Stomach smooth muscle (tissue), 2 donors: ENCODE data around the gene WAPL.

Experiments
- H3K27ac ChIP-seq: one replicate; pipeline ENCODE4 v1.7.0; 2013; ENCODE audit warnings: mild to moderate bottlenecking, low read length, inconsistent platforms
- H3K27me3 ChIP-seq, 2 donors: one replicate each; pipeline ENCODE4 v1.7.0; 2013; ENCODE audit warnings: low read length in 2 of 2; ENCODE audit not compliant: insufficient read depth in 2 of 2, control insufficient read depth in 1 of 2
- H3K36me3 ChIP-seq, 2 donors: one replicate each; pipeline ENCODE4 v1.7.0; 2013; ENCODE audit warnings: low read length in 2 of 2; ENCODE audit not compliant: control insufficient read depth in 2 of 2, insufficient read depth in 2 of 2
- H3K4me1 ChIP-seq: one replicate; pipeline ENCODE4 v1.7.0; 2013; ENCODE audit warnings: low read length; ENCODE audit not compliant: control insufficient read depth, insufficient read depth
- H3K4me3 ChIP-seq, 2 donors: one replicate each; pipeline ENCODE4 v1.7.0; 2013; ENCODE audit warnings: low read length in 2 of 2
- H3K9ac ChIP-seq, 2 donors: one replicate each; pipeline ENCODE4 v1.7.0; 2013; ENCODE audit warnings: low read length in 2 of 2, mild to moderate bottlenecking in 1 of 2
- H3K9me3 ChIP-seq, 2 donors: one replicate each; pipeline ENCODE4 v1.7.0; 2013; ENCODE audit warnings: low read length in 2 of 2; ENCODE audit not compliant: control insufficient read depth in 2 of 2
- donor health status: healthy.
- donor health status: Pancreatic carcinoma.

The WAPL gene

GRCh38 chr10:86387178-86387794 lies 134.3 kb downstream of the WAPL start:
- peaks cover 13 to 25% of the 10 kb centered on the region in 2 donors for H3K27me3 ChIP-seq
- no peak overlapping the region for H3K4me3 ChIP-seq
- peaks cover 4% of the 10 kb centered on the region for H3K4me1 ChIP-seq
- H3K36me3 ChIP-seq: no peaks in the 10 kb centered on the region
- no peak overlapping the region for H3K9ac ChIP-seq
- H3K27ac ChIP-seq: no peak overlapping the region
- no peaks in the 10 kb centered on the region for H3K9me3 ChIP-seq

GRCh38 chr10:86385806-86386205 lies 135.8 kb downstream of the WAPL start:
- Histone ChIP-seq H3K4me1 (peaks cover 4% of the 10 kb centered on the region), H3K27ac (no peak overlapping the region), H3K4me3 (no peak overlapping the region), H3K9ac (no peak overlapping the region), H3K27me3 (peaks cover 15 to 28% of the 10 kb centered on the region in 2 donors), H3K36me3 (no peaks in the 10 kb centered on the region), H3K9me3 (no peaks in the 10 kb centered on the region)
